ENCODE data around the gene USP54. TPM values are rescaled to one million over a fixed set of nuclear protein-coding genes. Genes with fewer than 3 reads are reported as not detected.

The USP54 gene, protein sequence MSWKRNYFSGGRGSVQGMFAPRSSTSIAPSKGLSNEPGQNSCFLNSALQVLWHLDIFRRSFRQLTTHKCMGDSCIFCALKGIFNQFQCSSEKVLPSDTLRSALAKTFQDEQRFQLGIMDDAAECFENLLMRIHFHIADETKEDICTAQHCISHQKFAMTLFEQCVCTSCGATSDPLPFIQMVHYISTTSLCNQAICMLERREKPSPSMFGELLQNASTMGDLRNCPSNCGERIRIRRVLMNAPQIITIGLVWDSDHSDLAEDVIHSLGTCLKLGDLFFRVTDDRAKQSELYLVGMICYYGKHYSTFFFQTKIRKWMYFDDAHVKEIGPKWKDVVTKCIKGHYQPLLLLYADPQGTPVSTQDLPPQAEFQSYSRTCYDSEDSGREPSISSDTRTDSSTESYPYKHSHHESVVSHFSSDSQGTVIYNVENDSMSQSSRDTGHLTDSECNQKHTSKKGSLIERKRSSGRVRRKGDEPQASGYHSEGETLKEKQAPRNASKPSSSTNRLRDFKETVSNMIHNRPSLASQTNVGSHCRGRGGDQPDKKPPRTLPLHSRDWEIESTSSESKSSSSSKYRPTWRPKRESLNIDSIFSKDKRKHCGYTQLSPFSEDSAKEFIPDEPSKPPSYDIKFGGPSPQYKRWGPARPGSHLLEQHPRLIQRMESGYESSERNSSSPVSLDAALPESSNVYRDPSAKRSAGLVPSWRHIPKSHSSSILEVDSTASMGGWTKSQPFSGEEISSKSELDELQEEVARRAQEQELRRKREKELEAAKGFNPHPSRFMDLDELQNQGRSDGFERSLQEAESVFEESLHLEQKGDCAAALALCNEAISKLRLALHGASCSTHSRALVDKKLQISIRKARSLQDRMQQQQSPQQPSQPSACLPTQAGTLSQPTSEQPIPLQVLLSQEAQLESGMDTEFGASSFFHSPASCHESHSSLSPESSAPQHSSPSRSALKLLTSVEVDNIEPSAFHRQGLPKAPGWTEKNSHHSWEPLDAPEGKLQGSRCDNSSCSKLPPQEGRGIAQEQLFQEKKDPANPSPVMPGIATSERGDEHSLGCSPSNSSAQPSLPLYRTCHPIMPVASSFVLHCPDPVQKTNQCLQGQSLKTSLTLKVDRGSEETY (N-terminal part only)
- 9.4 and 11.2 TPM in 2 replicates for total RNA-seq
- long read RNA-seq, partial matches to known transcripts: 1 of 3 reads
- long read RNA-seq, other reads (novel, unspliced or antisense): 2 of 3 reads

DNA sequence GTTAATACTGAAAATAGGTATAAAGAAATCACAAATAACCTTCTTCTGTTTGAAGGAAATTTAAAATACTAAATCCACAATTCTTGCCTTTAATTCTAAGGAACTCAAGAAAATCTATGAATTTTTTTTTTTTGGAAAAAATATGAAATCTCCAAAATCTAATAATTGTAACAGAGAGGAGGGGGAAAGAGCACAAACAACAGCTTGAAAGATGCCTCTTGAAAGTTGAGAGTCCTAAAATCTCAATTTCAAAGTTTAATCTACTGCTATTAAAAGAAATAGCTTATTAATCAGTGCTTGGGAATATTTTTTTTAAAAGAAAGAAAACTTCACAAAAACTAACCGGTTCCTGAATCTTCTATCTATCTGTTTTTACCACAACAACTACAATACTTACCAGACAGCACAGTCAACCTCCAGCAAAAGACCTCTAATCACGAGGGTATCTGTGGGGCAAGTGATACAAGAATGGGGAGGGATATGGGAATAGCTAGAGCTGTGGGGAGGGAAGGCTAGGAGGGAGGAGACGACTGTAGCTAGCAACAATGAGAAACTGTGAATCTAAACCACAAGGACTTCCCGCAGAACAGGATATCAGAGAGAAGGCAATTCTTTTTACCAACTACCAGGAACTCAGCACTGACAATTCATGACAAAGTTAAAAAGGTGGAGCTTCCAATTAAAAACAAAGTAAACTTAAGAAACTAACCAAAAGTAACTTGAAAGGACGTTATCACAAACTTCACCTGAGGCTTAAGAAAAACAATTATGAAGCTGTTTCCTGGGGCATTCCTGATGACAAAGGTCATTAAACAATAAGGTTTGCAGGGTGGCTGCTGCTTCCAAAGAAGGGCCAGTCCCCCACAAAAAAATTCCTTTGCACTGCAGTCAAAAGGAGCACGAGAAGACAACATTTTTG lies at the start of gene USP54:
TSS of gene USP54 (minus strand) at position 462 of the 919 bp plus-strand sequence. CDS start 15,684 bp downstream, outside the sequence.
- H3K4me1 Mint-ChIP-seq (ENCODE audit: unreplicated experiment): peaks cover 19% of the 10 kb centered on the region
- TF ChIP-seq, protein P1, sequence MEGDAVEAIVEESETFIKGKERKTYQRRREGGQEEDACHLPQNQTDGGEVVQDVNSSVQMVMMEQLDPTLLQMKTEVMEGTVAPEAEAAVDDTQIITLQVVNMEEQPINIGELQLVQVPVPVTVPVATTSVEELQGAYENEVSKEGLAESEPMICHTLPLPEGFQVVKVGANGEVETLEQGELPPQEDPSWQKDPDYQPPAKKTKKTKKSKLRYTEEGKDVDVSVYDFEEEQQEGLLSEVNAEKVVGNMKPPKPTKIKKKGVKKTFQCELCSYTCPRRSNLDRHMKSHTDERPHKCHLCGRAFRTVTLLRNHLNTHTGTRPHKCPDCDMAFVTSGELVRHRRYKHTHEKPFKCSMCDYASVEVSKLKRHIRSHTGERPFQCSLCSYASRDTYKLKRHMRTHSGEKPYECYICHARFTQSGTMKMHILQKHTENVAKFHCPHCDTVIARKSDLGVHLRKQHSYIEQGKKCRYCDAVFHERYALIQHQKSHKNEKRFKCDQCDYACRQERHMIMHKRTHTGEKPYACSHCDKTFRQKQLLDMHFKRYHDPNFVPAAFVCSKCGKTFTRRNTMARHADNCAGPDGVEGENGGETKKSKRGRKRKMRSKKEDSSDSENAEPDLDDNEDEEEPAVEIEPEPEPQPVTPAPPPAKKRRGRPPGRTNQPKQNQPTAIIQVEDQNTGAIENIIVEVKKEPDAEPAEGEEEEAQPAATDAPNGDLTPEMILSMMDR (IDR thresholded peaks at IDR 0.05): no peak
- H3K9me3 Mint-ChIP-seq (ENCODE audit: unreplicated experiment): no peaks in the 10 kb centered on the region
- peak within 1 kb of the TSS; percentile 58 for H3K27ac Mint-ChIP-seq (ENCODE audit: unreplicated experiment)
- no peak for DNase-seq (ENCODE audit: extremely low spot score, unreplicated experiment)
- no peaks in the 10 kb centered on the region for H3K27me3 Mint-ChIP-seq (ENCODE audit: unreplicated experiment)
- peak within 1 kb of the TSS; percentile 32 for H3K4me3 Mint-ChIP-seq (ENCODE audit: unreplicated experiment)
- H3K36me3 Mint-ChIP-seq (ENCODE audit: unreplicated experiment): no peaks in the 10 kb centered on the region

DNA sequence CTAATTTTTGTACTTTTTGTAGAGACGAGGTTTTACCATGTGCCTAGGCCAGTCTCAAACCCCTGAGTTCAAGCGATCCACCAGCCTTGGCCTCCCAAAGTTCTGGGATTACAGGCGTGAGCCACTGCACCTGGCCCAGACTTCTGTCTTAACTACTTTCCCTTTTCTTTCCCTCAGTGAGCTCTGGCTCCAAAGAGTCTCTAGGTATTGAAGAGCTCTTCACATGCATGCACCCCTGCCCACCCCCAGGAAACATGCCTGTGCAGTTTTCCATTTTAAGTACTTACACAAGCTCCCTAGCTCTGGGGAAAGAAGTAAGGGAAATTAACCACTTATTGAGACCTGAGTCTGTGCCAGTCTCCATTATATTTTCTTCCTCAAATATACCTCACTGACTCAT lies 48.1 kb upstream of the USP54 start:
- no peaks in the 10 kb centered on the region for H3K9me3 Mint-ChIP-seq (ENCODE audit: unreplicated experiment)
- TF ChIP-seq, protein P1 (IDR thresholded peaks at IDR 0.05): no peak
- no peak for DNase-seq (ENCODE audit: extremely low spot score, unreplicated experiment)
- H3K36me3 Mint-ChIP-seq (ENCODE audit: unreplicated experiment): no peaks in the 10 kb centered on the region
- no peak overlapping the region for H3K27ac Mint-ChIP-seq (ENCODE audit: unreplicated experiment)
- H3K4me1 Mint-ChIP-seq (ENCODE audit: unreplicated experiment): peaks cover 12% of the 10 kb centered on the region
- H3K27me3 Mint-ChIP-seq (ENCODE audit: unreplicated experiment): peaks cover 2% of the 10 kb centered on the region
- no peak overlapping the region for H3K4me3 Mint-ChIP-seq (ENCODE audit: unreplicated experiment)

DNA sequence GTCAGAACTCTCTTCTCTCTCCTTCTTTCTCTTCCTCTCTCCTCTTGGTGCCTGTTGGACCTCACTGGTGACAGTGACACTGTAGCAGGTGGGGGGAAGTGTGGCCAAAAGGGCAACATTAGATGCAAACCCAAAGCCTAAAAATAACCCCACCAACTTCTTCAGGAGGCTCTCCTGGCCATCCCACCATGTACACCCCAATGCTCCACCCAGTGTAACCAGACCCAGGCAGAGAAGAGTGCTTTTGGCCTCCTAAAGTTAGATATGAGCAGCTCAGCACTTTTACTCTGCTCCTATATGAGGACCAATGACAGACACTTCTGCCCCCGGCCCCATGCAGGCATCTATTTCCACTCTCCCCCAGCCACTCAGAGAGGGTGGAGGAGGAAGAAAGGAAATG lies 44.6 kb upstream of the USP54 start:
- no peak for DNase-seq (ENCODE audit: extremely low spot score, unreplicated experiment)
- Mint-ChIP-seq H3K36me3 (ENCODE audit: unreplicated experiment) (no peaks in the 10 kb centered on the region), H3K27me3 (ENCODE audit: unreplicated experiment) (peaks cover 2% of the 10 kb centered on the region), H3K9me3 (ENCODE audit: unreplicated experiment) (no peaks in the 10 kb centered on the region), H3K4me3 (ENCODE audit: unreplicated experiment) (no peak overlapping the region), H3K27ac (ENCODE audit: unreplicated experiment) (no peak overlapping the region), H3K4me1 (ENCODE audit: unreplicated experiment) (no peaks in the 10 kb centered on the region)
- TF ChIP-seq, protein P1 (IDR thresholded peaks at IDR 0.05): no peak

DNA sequence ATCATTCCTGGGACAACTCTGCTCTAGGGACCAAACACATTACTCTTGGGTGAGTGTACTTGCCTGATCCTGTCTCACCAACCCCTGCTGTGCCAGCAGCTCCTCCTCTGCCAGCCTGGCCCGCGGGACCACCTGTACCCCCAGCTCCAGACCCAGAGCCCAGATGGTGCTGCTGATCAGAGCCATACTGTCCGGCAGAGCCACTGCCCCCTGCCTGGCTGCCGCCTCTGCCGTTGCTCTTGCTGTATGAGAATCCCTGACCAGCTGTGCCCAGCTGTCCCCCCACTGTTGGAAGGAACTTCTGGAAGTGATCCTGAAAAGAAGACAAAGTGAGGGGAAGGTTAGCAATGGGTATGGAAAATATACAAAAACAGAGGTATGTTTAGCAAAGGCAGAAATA lies 43.3 kb upstream of the USP54 start:
- H3K36me3 Mint-ChIP-seq (ENCODE audit: unreplicated experiment): no peaks in the 10 kb centered on the region
- no peaks in the 10 kb centered on the region for H3K4me1 Mint-ChIP-seq (ENCODE audit: unreplicated experiment)
- H3K4me3 Mint-ChIP-seq (ENCODE audit: unreplicated experiment): no peak overlapping the region
- DNase-seq (ENCODE audit: extremely low spot score, unreplicated experiment): no peak
- H3K27me3 Mint-ChIP-seq (ENCODE audit: unreplicated experiment): peaks cover 2% of the 10 kb centered on the region
- TF ChIP-seq, protein P1 (IDR thresholded peaks at IDR 0.05): no peak
- H3K27ac Mint-ChIP-seq (ENCODE audit: unreplicated experiment): no peak overlapping the region
- no peaks in the 10 kb centered on the region for H3K9me3 Mint-ChIP-seq (ENCODE audit: unreplicated experiment)

All from osteocyte (in vitro differentiated cells).